GM11168 (cell line): Measurements from ENCODE around the gene MGP.

Experiments
- in situ Hi-C: fragments of 300-500 bp; cut with MboI; formaldehyde crosslinking; loops from one replicate; pipeline ENCODE4 v1.12.0; 2022; ENCODE audit warnings: low sequenced_read_pairs; ENCODE audit not compliant: unreplicated experiment

Gene MGP

DNA sequence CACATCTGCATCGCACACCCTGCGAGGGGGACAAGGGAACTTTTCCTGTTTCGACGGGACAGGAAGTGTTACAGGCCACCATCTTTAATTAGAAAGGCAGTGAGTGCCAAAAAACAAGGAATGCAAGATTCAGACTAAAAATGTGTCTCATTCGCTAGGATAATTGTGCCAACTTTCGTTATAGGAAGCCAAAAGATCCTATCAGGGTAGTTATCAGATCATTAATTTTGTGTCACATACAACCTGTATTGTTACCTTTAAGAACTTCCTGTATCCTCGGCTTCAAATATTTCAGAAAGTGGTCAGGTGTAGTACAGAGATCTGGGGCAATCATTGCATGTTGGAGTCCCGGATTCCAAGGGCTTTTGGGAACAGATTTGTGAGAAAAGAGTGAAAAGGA lies 19.2 kb upstream of the MGP start:
- in situ Hi-C loops, result no loop called here

DNA sequence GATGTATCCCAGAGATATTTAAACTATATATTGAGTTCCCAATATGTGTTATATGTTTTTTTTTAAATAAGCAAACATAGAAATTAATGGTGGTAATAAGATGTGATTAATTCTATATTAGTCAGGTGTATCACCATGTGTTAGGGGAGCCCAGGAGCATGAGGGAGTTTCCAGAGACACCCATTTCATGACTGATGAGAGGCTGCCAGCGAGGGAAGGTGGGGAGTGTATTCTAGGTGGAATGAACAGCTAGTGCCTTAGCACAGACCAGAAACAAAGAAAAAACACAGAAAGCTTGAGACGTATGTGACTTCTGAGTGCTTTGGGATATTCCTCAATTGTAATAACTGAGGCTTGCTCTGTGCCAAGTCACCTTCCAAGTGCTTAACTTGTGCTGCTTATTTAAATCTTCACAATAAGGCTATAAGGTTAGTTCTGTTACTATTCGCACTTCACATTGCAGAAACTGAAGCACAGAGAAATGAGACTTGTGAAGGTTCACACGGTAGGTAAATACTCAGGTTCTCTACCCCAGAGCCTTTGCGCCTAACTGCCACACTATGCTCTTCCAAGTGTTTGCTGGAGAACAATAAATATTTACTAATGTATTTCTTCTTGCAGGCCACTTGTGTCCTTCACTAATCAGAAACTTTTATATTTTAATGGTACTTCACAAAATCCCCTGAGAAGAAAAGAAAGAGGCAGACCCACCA lies 17.9 kb upstream of the MGP start:
- in situ Hi-C loops, result no loop called here

DNA sequence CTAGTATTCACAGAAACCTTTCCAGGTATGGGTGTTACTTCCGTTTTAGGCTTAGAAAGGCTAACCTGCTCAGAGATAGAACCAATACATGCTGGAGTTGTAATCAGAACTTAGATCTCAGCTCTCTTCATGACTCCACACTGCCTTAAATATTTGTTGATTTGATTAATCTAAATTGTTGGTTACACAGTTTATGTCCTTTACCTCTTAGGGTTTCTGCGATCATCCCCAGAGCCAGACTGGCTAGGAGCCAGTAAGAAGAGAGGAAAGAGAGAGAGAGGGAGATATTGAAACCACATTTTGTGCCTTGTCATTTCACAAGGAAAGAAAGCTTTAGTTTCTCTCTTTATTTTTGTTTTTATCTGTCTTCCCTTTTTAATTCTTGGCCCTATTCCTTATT lies 16.8 kb upstream of the MGP start:
- in situ Hi-C loops, result no loop called here

DNA sequence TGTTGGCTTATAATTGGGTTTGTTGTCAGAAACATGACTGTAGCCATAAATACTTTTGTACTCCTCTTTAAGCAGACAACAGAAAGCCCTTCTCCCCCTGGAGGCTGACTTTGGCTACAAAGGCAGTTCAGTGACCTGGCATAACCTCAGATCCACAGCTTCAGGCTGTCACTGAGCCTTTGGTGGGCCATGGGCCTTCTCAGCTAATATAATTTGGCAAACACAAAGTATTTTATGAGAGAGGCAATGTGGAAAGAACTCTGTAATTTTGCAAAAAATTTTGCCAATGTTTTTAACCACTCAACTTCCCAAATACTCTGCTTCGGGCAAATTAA lies 15.5 kb upstream of the MGP start:
- in situ Hi-C loops, result no loop called here

DNA sequence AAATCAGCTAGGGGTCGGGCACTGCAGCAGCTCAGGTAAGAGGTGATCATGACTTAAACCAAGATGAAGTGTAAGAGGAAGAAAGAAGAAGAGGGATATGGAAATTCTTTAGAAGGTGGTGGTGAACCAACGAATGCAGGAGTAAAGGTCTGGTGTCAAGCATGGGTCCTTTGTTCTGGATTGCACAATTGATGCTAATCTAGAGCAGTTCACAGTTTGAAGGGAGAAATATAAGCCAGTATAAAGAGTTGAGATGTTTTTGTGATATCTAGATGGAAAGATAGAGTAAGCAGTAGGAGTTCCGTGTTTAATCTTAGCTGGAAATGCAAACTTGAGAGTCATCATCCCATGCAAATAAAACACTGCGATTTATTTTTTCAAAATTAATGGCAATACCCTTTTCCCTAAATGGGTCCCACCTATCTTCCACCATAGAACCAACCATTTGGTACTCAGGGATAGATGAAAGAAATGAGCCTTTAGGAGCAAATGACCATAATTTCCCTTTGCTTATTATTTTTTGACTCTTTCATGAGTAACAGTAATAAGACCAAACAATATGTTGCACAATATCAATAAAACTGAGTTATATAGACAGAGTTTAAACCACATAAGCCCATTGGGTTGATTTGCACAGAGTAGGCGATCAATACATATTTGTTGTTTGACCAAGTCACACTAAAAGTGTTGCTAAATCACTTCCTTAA lies 15.0 kb upstream of the MGP start:
- in situ Hi-C loops, result no loop called here

DNA sequence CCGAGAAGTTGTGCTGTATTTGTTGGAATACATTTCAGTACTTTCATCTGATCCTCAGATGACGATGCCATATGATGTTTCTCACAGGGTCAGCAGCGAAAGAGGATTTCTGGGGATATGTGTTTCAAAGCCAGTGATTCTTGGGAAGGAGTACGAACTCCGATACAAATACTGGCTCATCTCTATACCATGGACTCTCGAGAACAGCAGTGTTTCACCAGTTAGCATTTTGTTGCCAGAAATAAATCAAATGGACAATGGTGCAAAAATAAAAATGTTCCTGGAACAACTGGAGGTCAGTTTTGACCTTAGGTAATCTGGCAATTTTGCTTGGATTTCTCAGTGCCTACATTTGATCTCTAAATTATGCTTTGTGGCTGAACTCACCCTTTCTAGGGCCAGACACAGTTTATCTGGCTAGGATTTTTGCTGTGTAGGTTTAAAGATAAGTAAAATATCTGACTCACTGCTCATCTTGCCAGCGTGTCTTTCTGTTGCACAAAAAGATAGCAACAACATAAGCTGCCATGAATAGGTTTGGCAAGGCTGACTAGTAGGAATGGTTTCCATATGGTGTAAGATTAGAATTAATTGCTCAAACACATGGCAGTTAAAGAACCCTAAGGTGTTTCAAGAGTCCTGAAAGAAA lies 11.0 kb upstream of the MGP start:
- in situ Hi-C loops, result no loop called here

DNA sequence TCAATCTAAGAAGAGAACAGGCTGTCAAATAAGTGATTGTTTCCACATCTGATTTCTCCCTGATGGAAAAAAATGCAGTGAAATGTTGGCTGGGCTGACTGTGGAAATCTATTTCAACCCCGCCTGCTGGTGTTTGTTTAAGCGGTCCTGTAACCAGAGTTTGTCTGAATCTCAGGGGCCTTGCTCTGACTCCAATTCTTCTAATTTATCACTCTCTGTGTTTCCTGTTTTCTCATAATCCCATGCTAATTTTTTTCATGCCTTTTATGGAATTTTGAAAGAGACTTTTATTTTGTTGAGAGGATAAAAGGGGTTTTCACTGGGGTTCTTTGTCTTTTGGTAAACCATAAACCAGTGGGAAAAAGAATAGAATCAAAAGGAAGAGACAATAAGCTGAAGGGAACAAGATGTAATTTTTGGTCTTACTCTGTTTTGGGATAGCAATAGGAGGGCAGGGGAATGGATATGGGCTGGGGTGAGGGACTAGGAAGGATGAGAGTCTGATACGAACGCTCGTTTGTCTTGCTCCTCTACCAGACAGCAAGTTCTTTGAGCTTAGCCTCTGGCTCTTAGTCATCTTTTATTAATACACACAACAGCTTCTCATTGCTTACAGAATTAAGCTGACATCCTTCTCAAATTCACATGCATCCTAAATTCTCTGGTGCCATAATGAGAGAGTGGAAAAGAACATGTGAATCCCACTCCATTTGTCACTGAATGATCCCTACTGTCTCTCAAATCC lies 8.0 kb upstream of the MGP start:
- in situ Hi-C loops, result no loop called here

DNA sequence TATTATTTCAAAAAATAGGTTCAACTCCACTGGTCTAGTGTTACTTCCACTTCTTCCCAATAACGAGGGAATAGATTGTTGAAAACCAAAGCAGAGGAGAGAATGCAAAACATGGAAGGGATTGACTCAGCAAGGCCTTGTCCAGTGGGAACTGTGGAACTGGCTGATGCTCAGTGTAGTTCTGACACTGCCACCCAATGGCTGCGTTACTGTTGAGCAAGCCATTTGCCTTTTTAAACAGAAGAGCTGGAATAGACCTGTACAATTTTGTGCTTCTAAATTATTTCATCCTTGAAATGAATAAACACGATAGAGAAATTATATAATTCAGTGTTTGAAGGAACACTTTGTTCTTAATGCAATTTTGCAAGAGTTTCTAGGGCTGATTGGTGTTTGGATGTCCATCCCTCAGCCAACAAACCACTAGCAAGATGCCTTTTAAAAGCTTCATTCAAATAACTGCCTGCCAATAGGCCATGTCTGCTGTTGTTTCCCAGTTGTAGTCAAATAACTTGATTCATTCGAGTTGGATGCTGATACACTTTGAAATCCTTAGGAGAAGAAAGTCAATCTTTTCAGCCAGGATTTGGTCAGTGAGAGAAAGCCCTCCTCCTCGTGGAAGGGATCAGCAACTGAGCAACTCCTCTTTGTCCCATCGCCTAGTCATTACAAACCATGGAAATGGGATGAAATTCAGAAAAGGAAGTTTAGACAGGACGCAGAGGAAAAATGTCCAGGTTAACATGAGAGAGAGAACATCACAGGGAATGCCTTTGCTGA lies 7.3 kb upstream of the MGP start:
- in situ Hi-C loops, result no loop called here

DNA sequence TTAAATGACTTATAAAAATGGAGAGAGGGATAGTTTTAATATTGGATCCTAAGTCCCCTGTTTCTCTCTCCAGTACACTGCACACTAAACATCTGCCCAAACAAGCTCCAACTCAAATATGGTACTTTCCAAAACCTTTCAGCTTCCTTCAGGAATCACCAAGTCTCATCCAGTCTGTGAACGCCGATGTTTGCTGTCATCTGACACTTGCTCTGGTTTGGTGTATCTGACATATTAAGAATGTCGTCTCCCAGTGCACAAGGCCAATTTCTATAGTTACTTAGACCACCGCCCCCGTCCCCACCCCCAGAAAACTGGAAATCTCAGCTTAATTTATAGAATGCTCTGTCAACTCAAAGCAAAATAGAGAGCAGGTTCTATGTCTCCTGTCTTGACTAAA lies 5.0 kb upstream of the MGP start:
- in situ Hi-C loops, result no loop called here

DNA sequence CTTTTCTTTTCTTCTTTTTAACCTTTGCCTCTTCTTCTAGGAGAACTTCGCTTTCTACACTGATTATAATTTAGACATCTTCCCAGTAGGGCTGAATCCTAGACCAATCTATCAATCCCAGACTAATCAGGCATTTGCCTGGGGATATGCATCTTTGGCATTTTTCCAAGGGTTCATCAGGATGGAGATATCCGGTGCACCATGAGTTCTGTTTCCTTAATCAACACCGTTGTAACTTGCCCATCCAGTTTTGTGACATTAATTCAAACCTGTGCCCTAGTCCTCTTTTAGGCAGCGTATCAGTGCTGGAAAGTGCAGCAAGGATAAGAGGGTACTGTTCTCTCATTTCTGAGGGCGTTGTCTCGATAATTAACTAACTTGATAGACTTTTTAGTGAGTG lies 617 bp upstream of the MGP start:
- in situ Hi-C loops, result no loop called here

DNA sequence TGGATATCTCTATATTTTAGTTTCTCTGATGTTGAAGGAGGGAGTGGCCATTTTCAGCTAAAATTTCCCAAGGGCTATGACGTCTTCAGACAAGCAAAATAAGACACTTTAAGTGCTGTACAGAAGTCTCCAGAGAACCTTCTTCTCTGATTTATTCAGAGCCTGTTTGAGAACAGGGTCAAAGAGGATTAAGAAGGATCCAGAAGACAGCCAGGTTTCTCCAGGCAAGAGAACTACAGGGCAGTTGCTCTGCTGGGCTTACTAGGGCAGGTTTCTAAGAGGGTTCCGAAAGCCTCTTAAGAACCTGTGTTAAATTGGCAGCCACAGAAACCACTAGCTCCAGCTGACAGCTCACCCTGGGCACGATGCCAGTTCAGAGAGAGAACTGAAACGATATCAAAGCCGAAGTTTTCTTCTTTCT lies 1.2 kb downstream of the MGP start:
- in situ Hi-C loops, result no loop called here

DNA sequence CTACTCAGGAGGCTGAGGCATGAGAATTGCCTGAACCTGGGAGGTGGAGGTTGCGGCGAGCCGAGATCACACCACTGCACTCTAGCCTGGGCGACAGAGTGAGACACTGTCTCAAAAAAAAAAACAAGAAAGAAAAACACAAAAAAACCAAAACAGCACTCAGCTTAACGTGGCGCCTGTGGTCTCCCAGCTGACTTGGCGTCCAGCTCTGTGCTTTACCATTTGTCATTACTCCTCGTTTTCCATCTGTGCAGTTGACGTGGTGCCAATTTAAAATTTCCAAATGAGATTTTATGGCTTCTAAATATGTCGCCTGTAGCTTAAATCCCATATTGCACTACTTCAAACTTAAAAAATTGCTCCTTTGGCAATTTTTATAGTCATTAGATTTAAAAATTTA lies 2.0 kb downstream of the MGP start:
- in situ Hi-C loops, result no loop called here

DNA sequence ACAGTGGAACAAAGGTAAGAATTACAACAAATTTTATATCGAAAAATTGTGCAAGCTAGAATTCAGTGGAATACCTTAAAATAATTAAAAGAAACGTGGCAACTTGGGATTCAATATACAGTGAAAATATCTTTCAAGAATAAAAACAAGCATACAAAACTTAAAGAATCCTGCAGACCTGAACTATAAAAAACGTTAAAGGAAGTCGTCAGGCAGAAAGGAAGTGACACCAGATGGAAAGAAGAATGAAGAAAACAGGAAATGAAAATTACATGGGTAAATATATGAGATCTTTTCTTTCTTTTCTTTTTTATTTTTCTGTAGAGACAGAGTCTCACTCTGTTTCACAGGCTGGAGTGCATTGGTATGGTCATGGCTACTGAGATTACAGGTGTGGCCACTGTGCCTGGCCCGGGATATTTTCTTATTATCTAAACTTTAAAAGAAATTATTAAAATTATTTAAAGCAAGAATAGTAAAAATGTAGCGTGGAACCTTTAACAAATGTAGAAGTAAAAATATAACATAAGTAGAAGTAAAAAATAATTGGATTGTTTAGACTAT lies 4.7 kb downstream of the MGP start:
- in situ Hi-C loops, result no loop called here

DNA sequence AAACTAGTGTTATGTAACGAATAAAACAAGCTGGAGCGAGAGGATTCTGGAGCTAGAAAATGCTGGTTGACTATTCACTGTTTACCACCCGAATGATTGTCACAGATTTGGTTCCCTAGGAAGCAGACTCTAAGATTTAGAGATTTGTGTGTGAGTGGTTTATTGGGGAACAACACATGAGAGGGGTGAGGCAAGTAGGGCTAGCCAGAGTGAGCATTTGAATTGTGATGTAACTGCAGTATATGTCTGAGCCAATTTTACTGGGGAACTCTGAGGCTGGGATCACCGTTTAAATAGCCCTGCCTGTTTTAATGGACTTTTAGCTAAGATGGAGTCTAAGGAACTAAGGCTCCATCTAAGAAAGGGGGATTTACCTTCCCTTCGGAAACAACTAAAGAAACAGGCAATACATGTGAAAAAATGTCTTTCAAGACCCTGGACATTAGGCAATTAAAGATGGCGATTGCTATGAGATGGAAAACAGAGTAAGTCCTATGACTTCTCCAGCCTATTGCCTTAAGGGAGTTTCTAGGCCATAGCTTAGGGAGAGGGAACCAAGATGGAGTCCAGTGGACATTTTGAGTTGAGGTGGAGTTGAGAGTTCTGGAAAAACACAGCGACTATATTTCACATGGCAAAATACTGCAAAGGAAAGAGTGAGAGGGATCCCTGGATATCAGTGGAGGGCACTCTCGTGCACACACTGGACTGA lies 6.3 kb downstream of the MGP start:
- in situ Hi-C loops, result no loop called here

DNA sequence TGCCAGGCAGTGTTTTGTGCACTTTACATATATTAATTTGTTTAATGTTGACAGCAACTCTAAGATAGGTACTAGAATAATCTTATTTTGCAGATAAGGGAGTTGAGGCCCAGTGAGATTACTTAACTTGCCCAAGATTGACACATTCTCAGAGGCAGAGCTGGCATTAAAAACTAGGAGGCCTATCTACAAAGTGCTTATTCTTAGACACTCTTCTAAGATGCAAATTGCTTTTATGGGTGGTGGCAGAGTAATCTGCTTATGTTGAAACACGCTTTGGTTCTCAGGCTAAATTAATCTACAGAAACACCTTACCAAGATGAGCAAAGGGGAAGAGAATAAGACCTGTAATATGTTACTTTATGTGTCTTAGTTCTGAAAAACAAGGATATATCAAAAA lies 7.2 kb downstream of the MGP start:
- in situ Hi-C loops, result no loop called here

DNA sequence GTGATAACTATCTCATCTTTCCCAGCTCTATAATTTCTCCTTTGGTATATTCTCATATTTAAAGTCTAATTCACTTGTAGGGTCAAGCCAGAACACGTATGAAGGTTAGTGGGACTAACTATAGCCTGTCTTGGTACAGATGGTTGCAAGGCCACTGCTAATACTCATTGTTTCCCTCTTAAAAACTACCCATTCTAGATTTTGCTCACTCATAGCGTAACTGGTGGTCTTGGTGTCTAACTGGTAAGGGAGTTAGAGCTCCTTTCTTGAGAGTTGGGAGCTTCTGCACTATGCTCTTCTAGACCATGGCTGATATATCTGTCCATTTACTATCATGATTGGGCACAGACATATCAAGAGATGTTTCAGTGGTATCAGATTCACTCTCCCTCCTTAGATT lies 8.8 kb downstream of the MGP start:
- in situ Hi-C loops, result no loop called here

DNA sequence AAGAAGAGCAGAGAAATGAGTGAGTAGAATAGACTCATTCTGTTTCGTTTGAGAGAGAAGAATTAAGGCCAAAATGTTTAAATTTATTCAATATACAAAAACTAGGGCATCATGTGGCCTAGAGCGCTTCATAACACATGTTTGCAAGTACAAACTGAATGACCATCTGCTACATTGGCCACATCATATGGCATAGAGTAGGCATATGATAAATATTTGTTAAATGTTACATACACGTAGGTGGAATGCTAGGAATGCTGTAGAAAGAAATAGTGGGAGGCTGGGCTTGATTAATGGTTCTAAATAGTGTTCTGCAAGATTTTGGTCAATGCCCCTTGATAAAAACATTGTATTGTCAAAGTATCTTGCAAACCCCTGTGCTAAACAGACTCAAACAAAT lies 10.8 kb downstream of the MGP start:
- in situ Hi-C loops, result no loop called here

DNA sequence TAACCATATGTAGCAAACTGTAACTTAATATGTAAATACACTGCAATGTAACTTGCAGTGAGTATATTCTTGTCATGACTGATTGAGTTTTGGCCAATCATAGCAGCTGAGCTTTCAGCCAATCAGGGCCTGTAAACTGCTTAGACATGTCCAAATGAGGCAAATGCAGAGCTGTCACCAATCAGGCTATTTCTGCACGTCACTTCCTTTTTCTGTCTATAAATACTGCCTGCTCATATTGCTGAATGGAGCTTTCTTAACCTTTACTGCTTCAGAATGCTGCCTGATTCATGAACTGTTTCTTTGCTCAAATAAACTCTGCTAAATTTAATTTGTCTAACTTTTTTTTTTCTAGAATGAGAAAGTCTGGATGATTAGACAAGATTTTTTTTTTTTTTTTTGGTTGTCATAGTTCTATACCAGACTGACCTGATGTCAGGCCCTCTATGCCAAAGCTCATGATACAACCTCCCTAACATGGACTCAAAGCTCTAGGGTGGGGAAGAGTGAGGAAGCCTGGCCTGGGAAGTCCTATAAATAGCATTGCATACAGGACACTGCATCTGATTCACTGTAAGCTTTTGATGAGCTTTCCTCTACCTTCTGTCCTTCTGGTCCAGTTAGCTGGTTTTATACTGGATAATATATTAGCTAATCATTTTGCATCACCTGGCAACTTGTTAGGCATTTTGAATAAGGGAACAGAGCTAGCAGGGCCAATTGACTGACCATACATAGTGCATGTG lies 12.0 kb downstream of the MGP start:
- in situ Hi-C loops, result no loop called here

DNA sequence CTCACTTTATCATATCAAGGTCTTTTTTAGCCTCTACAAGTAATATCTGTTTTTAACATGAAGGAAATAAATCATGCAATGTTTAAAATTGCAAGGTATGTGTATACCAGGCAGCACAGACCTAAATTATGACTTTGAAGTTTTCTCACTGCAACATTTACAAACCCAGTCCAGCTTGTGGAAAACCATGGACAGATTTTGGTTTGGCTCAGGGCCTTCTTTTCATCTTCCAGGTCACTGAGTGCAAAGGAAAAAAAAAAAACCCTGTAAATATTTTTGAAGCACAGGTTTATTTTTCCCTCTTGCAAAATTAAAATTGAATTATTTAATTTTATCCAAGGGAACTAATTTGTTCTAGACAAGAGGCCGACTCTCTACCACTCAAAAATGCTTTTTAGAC lies 13.8 kb downstream of the MGP start:
- in situ Hi-C loops, result no loop called here
